Peyer's patch (tissue), 4 donors: ENCODE data around the gene ICA1. TPM values are rescaled to one million over a fixed set of nuclear protein-coding genes. Genes with fewer than 3 reads are reported as not detected.

Experiments
- DNase-seq, 3 donors: peaks; one replicate each; pipeline ENCODE4 v3.0.0-alpha.2; 2017 to 2019
- H3K27ac ChIP-seq, 4 donors: fragments of 200-600 bp; sonication (generic); one replicate each; pipeline ENCODE4 v1.5.1; 2016 to 2019
- H3K27me3 ChIP-seq, 2 donors: fragments of 200-600 bp; sonication (generic); one replicate each; pipeline ENCODE4 v1.5.1; 2019
- H3K36me3 ChIP-seq, 3 donors: fragments of 200-600 bp; sonication (generic); one replicate each; pipeline ENCODE4 v1.5.1; 2016 to 2019
- H3K4me1 ChIP-seq, 4 donors: fragments of 200-600 bp; sonication (generic); one replicate each; pipeline ENCODE4 v1.5.1; 2016 to 2019
- H3K4me3 ChIP-seq, 4 donors: fragments of 200-600 bp; sonication (generic); 1 replicate in 3 of 4; 2 replicates in 1 of 4; pipeline ENCODE4 v1.5.1; 2016 to 2019; ENCODE audit warnings: mild to moderate bottlenecking in 1 of 4
- H3K9me3 ChIP-seq, 4 donors: fragments of 200-600 bp; sonication (generic); one replicate each; pipeline ENCODE4 v1.5.1; 2016 to 2019; ENCODE audit warnings: mild to moderate bottlenecking in 1 of 4
- CTCF ChIP-seq, 6 experiments: fragments of 450-650 bp in 4 of 6; fragments of 200-600 bp in 2 of 6; sonication (generic) in 1 of 6; IDR thresholded peaks; one replicate each; pipeline ENCODE4 v1.5.1; 2017 to 2019; ENCODE audit warnings: antibody characterized with exemption in 6 of 6, mild to moderate bottlenecking in 3 of 6, moderate library complexity in 1 of 6
- POLR2A ChIP-seq, 2 donors: fragments of 450-650 bp; IDR thresholded peaks; one replicate each; pipeline ENCODE4 v1.5.1; 2017; ENCODE audit warnings: antibody characterized with exemption in 2 of 2, mild to moderate bottlenecking in 2 of 2, moderate library complexity in 2 of 2
- total RNA-seq, 4 donors: library from RNA; depleted of rRNA; stranded (reverse); fragments of >200 nt; gene quantifications; one replicate each; pipeline ENCODE4 v1.1.0, GENCODE V29; 2016

ICA1 gene
- total RNA-seq, 4 donors from 2014 or later = 37.0 to 79.9 (median 52.4) TPM

- Histone ChIP-seq H3K36me3 (no peaks in the 10 kb centered on the region), H3K9me3 (no peaks in the 10 kb centered on the region), H3K4me3 (no peak overlapping the region), H3K27ac (no peak overlapping the region), H3K27me3 (no peaks in the 10 kb centered on the region), H3K4me1 (peaks cover 0 to 3% (median 0%) of the 10 kb centered on the region in 4 donors)
- DNase-seq = no peak
- no peak for TF ChIP-seq CTCF (IDR thresholded peaks at IDR 0.05)
- TF ChIP-seq POLR2A (IDR thresholded peaks at IDR 0.05) = no peak
These were observed 110.7 kb downstream of the ICA1 start for GRCh38 chr7:8151161-8151725.

- TF ChIP-seq POLR2A (IDR thresholded peaks at IDR 0.05) = no peak
- TF ChIP-seq CTCF (IDR thresholded peaks at IDR 0.05) = no peak
- Histone ChIP-seq H3K27me3 (no peaks in the 10 kb centered on the region), H3K36me3 (no peaks in the 10 kb centered on the region), H3K4me1 (peaks cover 0 to 3% (median 0%) of the 10 kb centered on the region in 4 donors), H3K9me3 (no peaks in the 10 kb centered on the region), H3K4me3 (no peak overlapping the region), H3K27ac (no peak overlapping the region)
- DNase-seq = no peak
These were observed 112.7 kb downstream of the ICA1 start for GRCh38 chr7:8149222-8149621.

- TF ChIP-seq POLR2A (IDR thresholded peaks at IDR 0.05) (no peak), CTCF (IDR thresholded peaks at IDR 0.05) (no peak)
- Histone ChIP-seq H3K9me3 (no peaks in the 10 kb centered on the region), H3K27ac (no peak overlapping the region), H3K27me3 (no peaks in the 10 kb centered on the region), H3K4me1 (peaks cover 0 to 3% (median 0%) of the 10 kb centered on the region in 4 donors), H3K4me3 (no peak overlapping the region), H3K36me3 (peaks cover 0 to 5% (median 0%) of the 10 kb centered on the region in 3 donors)
- no peak for DNase-seq
These were observed 114.1 kb downstream of the ICA1 start for GRCh38 chr7:8147760-8148463.

GRCh38 chr7:8146788-8147413 lies 115.1 kb downstream of the ICA1 start:
- no peak overlapping the region for H3K27ac ChIP-seq

More at GRCh38 chr7:8146788-8147413, 115.1 kb downstream of the ICA1 start:
- Histone ChIP-seq H3K27me3 (no peaks in the 10 kb centered on the region), H3K4me1 (peaks cover 0 to 3% (median 0%) of the 10 kb centered on the region in 4 donors), H3K9me3 (no peaks in the 10 kb centered on the region), H3K36me3 (peaks cover 0 to 5% (median 0%) of the 10 kb centered on the region in 3 donors), H3K4me3 (no peak overlapping the region)
- TF ChIP-seq POLR2A (IDR thresholded peaks at IDR 0.05) (no peak), CTCF (IDR thresholded peaks at IDR 0.05) (no peak)
- DNase-seq = no peak
